SH-SY5Y (cell line): ENCODE measurements around the gene MT3.

ENCODE experiments used
- GATA2 ChIP-seq: IDR thresholded peaks from 2 replicates; pipeline ENCODE4 v1.6.1; 2011; ENCODE audit warnings: mild to moderate bottlenecking, low read depth, low read length
- GATA3 ChIP-seq: IDR thresholded peaks from 2 replicates; pipeline ENCODE4 v1.6.1; 2011; ENCODE audit warnings: low read depth, mild to moderate bottlenecking, low read length, moderate library complexity

Gene MT3

GRCh38 chr16:56589141-56590039 lies at the start of gene MT3:
MT3 (plus strand) TSS chr16:56589528; CDS start chr16:56589591, 63 bp downstream.
- no peak for TF ChIP-seq GATA2
- no peak for TF ChIP-seq GATA3

- TF ChIP-seq GATA3 (no peak), GATA2 (no peak)
Measured at GRCh38 chr16:56539656-56540055, 49.7 kb upstream of the MT3 start.

DNA sequence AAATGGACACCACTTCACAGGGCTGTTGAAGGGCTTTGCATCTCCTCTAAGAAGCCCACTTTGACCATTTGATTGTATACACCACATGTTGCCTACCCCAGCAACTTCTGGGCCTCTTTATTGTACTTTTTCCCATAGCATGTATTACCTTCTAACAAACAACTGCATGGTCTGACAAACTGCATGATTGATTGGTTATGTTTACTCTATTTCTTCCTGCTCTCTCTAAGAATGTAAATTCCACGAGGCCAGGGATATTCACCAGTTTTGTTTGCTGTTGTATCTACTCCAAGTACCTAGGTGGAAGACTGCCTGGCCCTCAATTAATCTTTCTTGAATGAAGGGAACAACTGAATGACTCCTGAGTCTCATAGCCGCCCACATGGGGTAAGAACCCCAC lies 47.3 kb upstream of the MT3 start:
- TF ChIP-seq GATA3 (no peak), GATA2 (no peak)

DNA sequence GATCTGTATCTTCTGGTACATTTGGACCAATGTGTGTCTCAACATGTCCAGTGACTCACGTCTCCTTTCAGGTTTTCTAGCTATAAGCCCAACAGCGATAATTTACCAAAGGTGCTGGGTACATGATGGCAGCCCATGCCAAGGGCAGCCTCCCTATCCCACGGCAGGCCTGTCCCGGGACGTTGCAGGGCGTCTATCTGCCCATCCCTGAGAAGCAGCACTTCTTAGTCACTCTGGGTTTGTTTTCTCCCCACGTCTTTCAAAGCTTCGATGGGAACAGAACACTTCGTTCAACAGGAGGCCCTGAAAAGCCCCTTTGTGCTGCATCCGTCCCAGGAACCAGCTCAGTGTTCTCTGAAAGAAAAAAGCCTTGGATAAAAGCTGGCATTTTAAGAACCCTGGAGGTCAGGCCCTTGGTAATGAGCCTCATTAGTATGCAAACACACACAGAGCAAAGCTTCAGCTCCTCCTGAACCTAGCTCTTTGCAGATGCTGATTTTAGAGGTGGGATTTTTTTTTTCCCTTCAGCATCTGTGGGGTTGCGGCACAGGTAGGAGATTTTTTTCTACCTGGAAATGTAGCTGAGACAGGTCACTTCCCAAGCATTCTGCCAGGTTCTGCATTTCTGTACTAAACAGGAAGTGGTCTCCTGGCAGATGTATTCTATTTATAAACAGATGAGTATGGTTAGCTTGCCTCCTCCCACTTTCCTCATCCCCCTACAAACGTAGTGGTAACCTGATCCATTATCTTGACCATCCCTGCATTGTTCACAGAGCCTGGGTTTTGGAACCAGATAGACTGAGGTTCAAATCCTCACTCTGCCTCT lies 42.0 kb upstream of the MT3 start:
- no peak for TF ChIP-seq GATA3

- TF ChIP-seq GATA2 (no peak), GATA3 (no peak)
Measured at GRCh38 chr16:56547949-56548567, 41.3 kb upstream of the MT3 start.

- TF ChIP-seq GATA3, result no peak
- no peak for TF ChIP-seq GATA2
Measured at GRCh38 chr16:56549161-56549560, 40.2 kb upstream of the MT3 start.

GRCh38 chr16:56549744-56550385 lies 39.5 kb upstream of the MT3 start:
- TF ChIP-seq GATA3 (no peak), GATA2 (no peak)

DNA sequence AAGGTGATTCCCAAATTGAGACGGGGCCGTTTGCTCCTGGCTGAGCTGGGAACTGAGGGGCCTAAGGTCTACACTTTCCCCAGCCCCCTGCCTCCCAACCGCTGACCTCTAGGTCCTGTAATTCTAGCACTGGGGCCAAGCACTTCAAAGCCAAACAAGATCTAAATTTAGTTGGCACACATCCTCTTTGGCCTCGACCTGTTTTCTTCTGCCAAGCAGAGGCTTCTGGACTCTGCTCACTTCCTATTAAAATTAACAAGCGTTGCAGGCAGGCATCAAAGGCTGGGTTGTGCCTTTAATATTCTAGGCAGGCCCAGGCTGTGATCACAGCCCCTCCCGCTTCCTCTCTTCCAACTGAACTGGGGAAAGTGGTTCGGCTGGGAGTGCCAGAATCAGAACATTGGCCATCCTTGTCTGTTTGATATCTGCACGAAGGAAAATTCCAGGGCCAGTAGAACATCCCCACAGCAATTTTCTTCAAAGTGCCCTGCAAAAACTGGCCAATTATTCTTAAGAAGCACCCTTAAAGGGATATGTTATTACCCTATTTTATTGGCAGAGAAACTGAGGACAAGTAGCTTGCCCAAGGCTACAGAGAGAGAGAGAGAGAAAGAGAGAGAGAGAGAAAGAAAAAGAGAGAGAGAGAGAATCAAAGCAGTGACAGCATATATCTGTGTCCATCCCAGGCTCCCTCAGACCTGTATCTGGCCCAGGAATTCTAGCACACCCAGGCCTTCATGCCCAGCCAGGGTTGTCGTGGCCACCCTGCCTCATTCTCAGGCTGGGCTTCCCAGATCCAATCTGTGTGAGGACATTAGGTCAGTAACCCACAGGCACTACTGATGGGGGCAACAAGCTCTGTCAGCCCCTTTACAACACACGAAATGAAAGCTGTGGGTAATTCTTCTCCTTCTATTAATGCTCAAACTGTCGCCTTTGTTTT lies 37.3 kb upstream of the MT3 start:
- TF ChIP-seq GATA2, result no peak
- no peak for TF ChIP-seq GATA3

DNA sequence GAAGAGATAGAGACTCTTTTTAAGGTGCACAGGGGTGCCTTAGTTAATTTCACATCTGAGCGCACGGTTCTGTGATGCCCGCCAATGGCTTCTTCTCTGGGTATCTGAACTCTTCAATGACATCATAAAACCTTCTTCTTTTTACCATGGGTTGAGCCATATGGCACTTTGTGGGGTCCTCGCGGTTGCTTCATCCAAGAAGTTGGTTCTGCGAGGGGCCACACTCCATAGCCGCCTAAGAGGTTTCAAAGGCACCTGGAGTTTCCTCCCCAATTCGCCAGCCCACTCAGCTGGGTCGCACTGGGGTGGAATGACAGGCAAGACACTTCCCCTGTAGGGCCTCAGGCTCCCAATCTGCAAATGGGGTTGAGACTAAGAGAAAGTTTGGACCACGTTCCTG lies 34.9 kb upstream of the MT3 start:
- TF ChIP-seq GATA3 (no peak), GATA2 (no peak)

DNA sequence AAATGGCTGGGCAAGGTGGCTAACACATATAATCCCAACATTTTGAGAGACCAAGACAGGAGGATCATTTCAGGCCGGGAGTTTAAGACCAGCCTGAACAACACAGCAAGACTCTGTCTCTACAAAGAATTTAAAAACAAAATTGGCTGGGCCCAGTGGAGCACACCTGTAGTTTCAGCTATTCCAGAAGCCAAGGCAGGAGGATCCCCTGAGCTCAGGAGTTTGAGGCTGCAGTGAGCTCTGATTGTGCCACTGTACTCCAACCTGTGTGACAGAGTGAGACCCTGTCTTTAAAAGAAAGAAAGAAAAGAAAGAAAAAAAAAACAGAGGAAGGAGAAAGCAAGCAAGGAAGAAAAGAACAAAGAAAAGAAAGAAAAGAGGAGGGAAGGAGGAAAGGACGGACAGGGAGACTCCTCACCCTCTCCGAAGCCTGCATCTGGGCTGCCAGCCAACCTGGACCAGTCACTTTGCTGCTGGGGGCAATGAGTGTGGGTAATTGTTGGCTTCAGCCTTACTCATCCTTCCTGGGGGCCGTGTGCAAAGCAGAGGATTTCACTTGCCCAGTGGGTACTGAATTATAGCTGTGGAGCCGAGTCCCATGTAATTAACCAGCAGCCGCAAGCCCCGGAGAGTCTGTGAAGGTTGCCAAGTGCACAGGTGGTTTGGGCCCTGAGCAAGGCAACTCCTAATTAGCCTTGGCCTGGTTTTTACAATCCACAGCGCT lies 31.1 kb upstream of the MT3 start:
- TF ChIP-seq GATA2 (no peak), GATA3 (no peak)

GRCh38 chr16:56559109-56559508 lies 30.2 kb upstream of the MT3 start:
- TF ChIP-seq GATA3, result no peak
- no peak for TF ChIP-seq GATA2

DNA sequence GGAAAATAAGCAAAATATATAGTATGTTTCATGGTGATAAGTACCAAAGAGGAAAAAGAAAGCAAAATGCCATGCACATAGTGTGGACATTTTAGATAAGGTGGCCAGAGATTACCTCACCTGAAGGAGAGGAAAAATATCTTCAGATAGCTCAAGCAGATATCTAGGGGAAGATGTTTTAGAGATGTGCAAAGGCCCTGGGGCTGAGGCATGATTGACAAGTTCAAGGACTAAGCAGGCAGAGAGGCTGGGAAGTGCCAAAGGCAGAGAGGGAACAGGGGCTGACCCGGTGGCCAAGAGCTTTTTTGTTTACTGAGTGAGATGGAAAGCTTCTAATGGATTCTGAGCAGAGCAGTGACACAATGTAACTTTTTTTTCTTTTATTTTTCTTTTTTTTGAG lies 28.9 kb upstream of the MT3 start:
- TF ChIP-seq GATA2, result no peak
- TF ChIP-seq GATA3, result no peak
